Measurements from ENCODE around the gene ALKBH5. TPM values are rescaled to one million over a fixed set of nuclear protein-coding genes. Genes with fewer than 3 reads are reported as not detected.

Gene ALKBH5
- total RNA-seq, 2 experiments from 2014 or later, result 133 to 134 TPM

DNA sequence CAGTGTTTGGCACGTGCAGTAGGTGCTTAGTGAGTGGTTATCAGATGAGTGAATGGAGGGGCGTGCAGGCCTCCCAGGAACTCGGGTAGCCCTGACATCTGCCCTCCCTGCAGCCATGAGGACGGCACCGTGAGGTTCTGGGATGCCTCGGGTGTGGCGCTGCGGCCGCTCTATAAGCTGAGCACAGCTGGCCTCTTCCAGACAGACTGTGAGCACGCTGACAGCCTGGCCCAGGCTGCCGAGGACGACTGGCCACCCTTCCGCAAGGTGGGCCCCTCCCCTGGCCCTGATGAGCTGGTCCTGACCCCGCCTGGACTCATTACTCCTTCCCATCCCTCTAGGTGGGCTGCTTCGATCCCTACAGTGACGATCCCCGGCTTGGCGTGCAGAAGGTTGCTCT is 52.9 kb downstream of the ALKBH5 start:
- no peaks in the 10 kb centered on the region for H3K36me3 Mint-ChIP-seq
- no peak for DNase-seq
- H3K27ac Mint-ChIP-seq, result no peak overlapping the region
- H3K9me3 Mint-ChIP-seq, result no peaks in the 10 kb centered on the region
- peaks cover 2% of the 10 kb centered on the region for H3K4me1 Mint-ChIP-seq
- no peak for ATAC-seq (ENCODE audit: low read depth)
- H3K4me3 Mint-ChIP-seq, result no peak overlapping the region
- no peaks in the 10 kb centered on the region for H3K27me3 Mint-ChIP-seq
- POLR2A ChIA-PET, result interaction anchor here (0.8 kb wide), 1 partner anchor 28 kb away, joined by 3 read pairs; no protein-coding TSS in a partner anchor

DNA sequence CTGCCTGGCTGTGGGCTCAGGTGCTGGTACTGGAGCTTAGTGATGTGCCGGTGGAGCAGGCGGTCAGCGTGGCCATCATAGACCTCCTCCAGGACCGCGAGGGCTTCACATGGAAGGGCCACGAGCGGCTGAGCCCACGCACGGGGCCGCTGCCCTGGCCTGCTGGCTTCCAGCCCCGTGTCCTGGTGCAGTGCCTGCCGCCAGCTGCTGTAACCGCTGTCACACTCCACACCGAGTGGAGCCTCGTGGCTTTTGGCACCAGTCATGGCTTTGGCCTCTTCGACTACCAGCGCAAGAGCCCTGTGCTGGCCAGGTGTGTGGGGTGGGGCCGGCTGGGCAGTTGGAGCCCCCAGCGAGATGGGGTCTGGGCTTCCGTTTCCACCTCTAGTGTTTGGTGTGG is 53.8 kb downstream of the ALKBH5 start:
- POLR2A ChIA-PET, result interaction anchor here (0.8 to 1.1 kb wide), 2 partner anchors 8 to 27 kb away, joined by 3 read pairs; no protein-coding TSS in a partner anchor
- H3K36me3 Mint-ChIP-seq, result no peaks in the 10 kb centered on the region
- no peaks in the 10 kb centered on the region for H3K27me3 Mint-ChIP-seq
- H3K4me3 Mint-ChIP-seq, result no peak overlapping the region
- no peaks in the 10 kb centered on the region for H3K9me3 Mint-ChIP-seq
- H3K27ac Mint-ChIP-seq, result no peak overlapping the region
- ATAC-seq (ENCODE audit: low read depth), result no peak
- H3K4me1 Mint-ChIP-seq, result peaks cover 2% of the 10 kb centered on the region
- no peak for DNase-seq

DNA sequence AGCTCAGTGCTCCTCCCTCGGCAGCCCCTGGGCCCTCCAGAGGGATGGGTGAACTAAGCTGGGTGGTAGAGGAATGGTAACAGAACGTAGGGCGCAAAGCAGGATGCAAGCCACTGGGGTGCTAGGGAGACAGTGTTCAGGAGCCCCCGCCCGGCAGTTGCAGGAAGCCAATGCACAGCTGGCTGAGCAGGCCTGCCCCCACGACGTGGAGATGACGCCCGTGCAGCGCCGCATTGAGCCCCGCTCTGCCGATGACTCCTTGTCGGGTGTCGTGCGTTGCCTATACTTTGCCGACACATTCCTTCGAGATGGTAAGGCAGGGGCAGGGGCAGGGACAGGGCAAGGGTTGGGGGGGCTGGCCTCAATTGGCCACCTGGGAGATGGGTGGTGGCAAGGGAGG is 54.7 kb downstream of the ALKBH5 start:
- H3K36me3 Mint-ChIP-seq, result no peaks in the 10 kb centered on the region
- peaks cover 2% of the 10 kb centered on the region for H3K4me1 Mint-ChIP-seq
- no peaks in the 10 kb centered on the region for H3K27me3 Mint-ChIP-seq
- H3K4me3 Mint-ChIP-seq, result no peak overlapping the region
- DNase-seq, result no peak
- H3K27ac Mint-ChIP-seq, result no peak overlapping the region
- no peaks in the 10 kb centered on the region for H3K9me3 Mint-ChIP-seq
- POLR2A ChIA-PET, result interaction anchor here (1.1 kb wide), 1 partner anchor 9 kb away, joined by 3 read pairs; no protein-coding TSS in a partner anchor
- no peak for ATAC-seq (ENCODE audit: low read depth)

DNA sequence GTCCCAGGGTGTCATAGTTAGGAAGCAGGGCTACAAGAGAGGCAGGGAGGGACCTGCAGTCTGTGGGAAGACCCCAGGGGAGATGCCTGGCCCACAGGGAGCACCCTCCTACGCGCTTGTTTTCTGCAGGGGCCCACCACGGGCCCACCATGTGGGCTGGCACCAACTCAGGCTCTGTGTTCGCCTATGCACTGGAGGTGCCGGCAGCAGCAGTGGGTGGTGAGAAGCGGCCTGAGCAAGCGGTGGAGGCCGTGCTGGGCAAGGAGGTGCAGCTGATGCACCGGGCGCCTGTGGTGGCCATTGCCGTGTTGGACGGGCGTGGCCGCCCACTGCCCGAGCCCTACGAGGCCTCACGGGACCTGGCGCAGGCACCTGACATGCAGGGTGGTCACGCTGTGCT is 56.8 kb downstream of the ALKBH5 start:
- ATAC-seq (ENCODE audit: low read depth), result no peak

GRCh38 chr17:18241229-18241871 is 57.7 kb downstream of the ALKBH5 start:
- H3K4me1 Mint-ChIP-seq, result peaks cover 1% of the 10 kb centered on the region
- no peak for ATAC-seq (ENCODE audit: low read depth)
- no peaks in the 10 kb centered on the region for H3K27me3 Mint-ChIP-seq
- no peaks in the 10 kb centered on the region for H3K9me3 Mint-ChIP-seq
- POLR2A ChIA-PET, result no interaction called here
- H3K27ac Mint-ChIP-seq, result no peak overlapping the region
- H3K4me3 Mint-ChIP-seq, result no peak overlapping the region
- peaks cover 4% of the 10 kb centered on the region for H3K36me3 Mint-ChIP-seq
- DNase-seq, result no peak

More for the DNA sequence above, 56.8 kb downstream of the ALKBH5 start:
- Mint-ChIP-seq H3K27me3 (no peaks in the 10 kb centered on the region), H3K4me3 (no peak overlapping the region), H3K36me3 (peaks cover 3% of the 10 kb centered on the region), H3K27ac (no peak overlapping the region), H3K4me1 (peaks cover 3% of the 10 kb centered on the region), H3K9me3 (no peaks in the 10 kb centered on the region)
- DNase-seq, result no peak
- POLR2A ChIA-PET, result interaction anchor here (0.6 kb wide), 1 partner anchor 17 kb away, joined by 3 read pairs; no protein-coding TSS in a partner anchor

- peaks cover 1% of the 10 kb centered on the region for H3K4me1 Mint-ChIP-seq
Observed at GRCh38 chr17:18245038-18245776, 61.6 kb downstream of the ALKBH5 start.

DNA sequence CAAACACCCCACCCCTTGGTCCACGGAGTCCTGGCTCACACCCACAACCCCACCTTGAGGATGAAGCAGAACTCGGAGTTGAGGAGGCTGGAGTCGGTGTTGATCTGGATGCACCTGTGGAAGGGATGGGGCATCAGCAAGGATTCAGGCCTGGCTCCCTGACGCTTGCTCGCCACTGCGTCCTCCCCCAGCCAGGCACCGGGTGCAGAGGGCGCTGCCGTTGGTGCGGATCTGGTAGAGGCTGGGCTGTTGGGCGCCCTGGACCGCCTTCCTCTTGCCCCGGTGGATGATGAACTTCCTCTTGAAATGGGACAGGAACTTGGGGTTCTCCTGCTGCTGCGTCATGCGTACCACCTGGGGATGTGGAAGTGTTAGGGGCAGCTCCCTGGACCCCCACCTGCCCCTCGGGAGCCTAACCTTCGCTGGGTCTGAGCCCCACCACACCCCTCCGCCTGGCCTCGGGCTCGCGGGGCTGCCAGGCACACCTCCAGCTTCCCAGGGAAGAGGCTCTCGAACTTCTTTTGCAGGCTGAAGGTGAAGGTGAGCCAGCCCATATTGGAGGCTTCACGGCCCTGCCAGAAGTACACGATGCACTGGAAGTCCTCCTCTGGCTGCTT is 62.6 kb downstream of the ALKBH5 start:
- Mint-ChIP-seq H3K27ac (no peak overlapping the region), H3K9me3 (no peaks in the 10 kb centered on the region), H3K27me3 (no peaks in the 10 kb centered on the region), H3K36me3 (peaks cover 6% of the 10 kb centered on the region), H3K4me3 (no peak overlapping the region), H3K4me1 (peaks cover 1% of the 10 kb centered on the region)
- POLR2A ChIA-PET, result no interaction called here
- ATAC-seq (ENCODE audit: low read depth) (no peak), DNase-seq (no peak)

More at GRCh38 chr17:18245038-18245776, 61.6 kb downstream of the ALKBH5 start:
- POLR2A ChIA-PET, result no interaction called here
- Mint-ChIP-seq H3K9me3 (no peaks in the 10 kb centered on the region), H3K36me3 (peaks cover 6% of the 10 kb centered on the region), H3K27ac (no peak overlapping the region), H3K4me3 (no peak overlapping the region), H3K27me3 (no peaks in the 10 kb centered on the region)
- ATAC-seq (ENCODE audit: low read depth) (no peak), DNase-seq (no peak)

- no peak for ATAC-seq (ENCODE audit: low read depth)
- POLR2A ChIA-PET, result interaction anchor here (1.7 kb wide), 1 partner anchor 24 kb away, joined by 3 read pairs; no protein-coding TSS in a partner anchor
- no peak overlapping the region for H3K4me3 Mint-ChIP-seq
- H3K27ac Mint-ChIP-seq, result no peak overlapping the region
- no peaks in the 10 kb centered on the region for H3K9me3 Mint-ChIP-seq
- no peak for DNase-seq
- H3K36me3 Mint-ChIP-seq, result peaks cover 8% of the 10 kb centered on the region
- peaks cover 1% of the 10 kb centered on the region for H3K4me1 Mint-ChIP-seq
- H3K27me3 Mint-ChIP-seq, result no peaks in the 10 kb centered on the region
Observed at GRCh38 chr17:18246880-18247612, 63.4 kb downstream of the ALKBH5 start.

- H3K4me3 Mint-ChIP-seq, result no peak overlapping the region
- no peak overlapping the region for H3K27ac Mint-ChIP-seq
- H3K36me3 Mint-ChIP-seq, result peaks cover 8% of the 10 kb centered on the region
- H3K4me1 Mint-ChIP-seq, result peaks cover 1% of the 10 kb centered on the region
- ATAC-seq (ENCODE audit: low read depth) (no peak), DNase-seq (no peak)
- POLR2A ChIA-PET, result interaction anchor here (1.7 kb wide), 1 partner anchor 24 kb away, joined by 3 read pairs; no protein-coding TSS in a partner anchor
- no peaks in the 10 kb centered on the region for H3K9me3 Mint-ChIP-seq
- no peaks in the 10 kb centered on the region for H3K27me3 Mint-ChIP-seq
Observed at GRCh38 chr17:18247613-18248001, 64.0 kb downstream of the ALKBH5 start.

DNA sequence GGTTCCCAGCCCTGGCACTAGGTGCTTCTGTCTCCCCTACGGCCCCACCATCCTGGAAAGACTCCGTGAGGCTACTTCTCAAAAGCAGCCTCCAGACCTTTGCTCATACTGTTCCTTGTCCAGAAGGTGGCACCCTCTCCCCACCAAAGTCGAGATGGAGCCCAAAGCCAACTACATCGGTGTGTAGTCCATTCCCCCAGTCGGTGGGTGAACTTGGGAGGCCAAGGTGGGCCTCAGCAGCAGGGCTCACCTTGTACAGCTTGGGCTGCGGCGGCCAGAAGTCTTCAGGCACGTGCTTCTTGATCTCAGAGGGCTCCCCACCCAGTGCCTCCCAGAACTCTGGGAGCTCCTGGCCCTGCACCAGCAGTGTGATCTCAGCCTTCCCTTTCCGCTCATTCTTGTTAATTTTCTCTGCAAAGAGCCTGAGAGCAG is 64.7 kb downstream of the ALKBH5 start:
- Mint-ChIP-seq H3K27ac (no peak overlapping the region), H3K9me3 (no peaks in the 10 kb centered on the region), H3K4me3 (no peak overlapping the region), H3K27me3 (no peaks in the 10 kb centered on the region), H3K36me3 (peaks cover 8% of the 10 kb centered on the region), H3K4me1 (peaks cover 1% of the 10 kb centered on the region)
- DNase-seq (peak; percentile 69), ATAC-seq (ENCODE audit: low read depth) (peak; percentile 73)
- POLR2A ChIA-PET, result interaction anchor here (1.7 kb wide), 1 partner anchor 25 kb away, joined by 3 read pairs; no protein-coding TSS in a partner anchor

DNA sequence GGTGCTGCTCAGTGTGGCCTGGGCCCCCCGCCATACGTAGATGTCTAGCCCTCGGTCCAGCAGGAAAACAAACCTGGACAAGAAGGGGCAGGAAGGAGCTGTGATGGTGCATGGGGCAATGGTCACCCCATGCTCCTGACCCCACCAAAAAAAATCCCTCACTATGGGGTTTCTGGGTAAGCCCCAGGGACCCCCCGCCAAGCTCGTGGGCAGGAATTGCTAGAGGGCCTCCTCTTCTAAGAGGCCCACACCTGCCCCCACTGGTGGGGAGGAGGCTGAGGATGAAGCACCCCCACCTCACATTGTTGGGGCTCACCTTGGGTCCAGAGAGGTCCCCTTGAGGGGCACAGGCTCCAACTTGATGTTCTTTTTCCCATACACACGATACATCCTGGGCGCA is 65.2 kb downstream of the ALKBH5 start:
- H3K27me3 Mint-ChIP-seq, result no peaks in the 10 kb centered on the region
- H3K36me3 Mint-ChIP-seq, result peaks cover 8% of the 10 kb centered on the region
- no peak for ATAC-seq (ENCODE audit: low read depth)
- peak overlapping the region; percentile 38 for H3K27ac Mint-ChIP-seq
- POLR2A ChIA-PET, result interaction anchor here (1.7 kb wide), 1 partner anchor 25 kb away, joined by 3 read pairs; no protein-coding TSS in a partner anchor
- peaks cover 1% of the 10 kb centered on the region for H3K4me1 Mint-ChIP-seq
- H3K9me3 Mint-ChIP-seq, result no peaks in the 10 kb centered on the region
- no peak overlapping the region for H3K4me3 Mint-ChIP-seq
- no peak for DNase-seq

DNA sequence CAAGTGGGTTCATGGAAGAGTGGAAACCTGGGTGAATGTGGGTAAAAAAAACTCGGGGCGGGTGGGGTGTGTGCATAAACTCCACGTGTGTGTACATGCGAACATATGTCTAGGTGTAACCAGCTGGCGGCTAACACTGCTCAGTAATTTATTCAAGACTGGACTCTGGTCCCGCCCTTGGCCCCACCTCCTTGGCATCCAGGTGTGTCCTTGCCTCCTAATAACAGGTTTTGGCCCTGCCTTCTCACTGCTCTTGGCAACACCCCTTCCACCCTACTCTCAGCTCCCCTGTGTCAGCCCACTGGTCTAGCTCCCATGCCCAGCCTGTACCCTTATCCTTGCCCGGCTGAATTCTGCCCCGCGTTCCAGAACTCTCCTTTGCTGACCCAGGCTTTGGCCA is 66.6 kb downstream of the ALKBH5 start:
- H3K9me3 Mint-ChIP-seq, result no peaks in the 10 kb centered on the region
- peaks cover 1% of the 10 kb centered on the region for H3K4me1 Mint-ChIP-seq
- peak overlapping the region; percentile 34 for H3K27ac Mint-ChIP-seq
- POLR2A ChIA-PET, result interaction anchor here (0.8 to 1.1 kb wide), 2 partner anchors 13 to 64 kb away, joined by 3 read pairs; partner anchors contain the start of genes SMCR8 and TOP3A
- ATAC-seq (ENCODE audit: low read depth), result no peak
- H3K36me3 Mint-ChIP-seq, result peaks cover 7% of the 10 kb centered on the region
- H3K27me3 Mint-ChIP-seq, result no peaks in the 10 kb centered on the region
- no peak overlapping the region for H3K4me3 Mint-ChIP-seq
- DNase-seq, result no peak

DNA sequence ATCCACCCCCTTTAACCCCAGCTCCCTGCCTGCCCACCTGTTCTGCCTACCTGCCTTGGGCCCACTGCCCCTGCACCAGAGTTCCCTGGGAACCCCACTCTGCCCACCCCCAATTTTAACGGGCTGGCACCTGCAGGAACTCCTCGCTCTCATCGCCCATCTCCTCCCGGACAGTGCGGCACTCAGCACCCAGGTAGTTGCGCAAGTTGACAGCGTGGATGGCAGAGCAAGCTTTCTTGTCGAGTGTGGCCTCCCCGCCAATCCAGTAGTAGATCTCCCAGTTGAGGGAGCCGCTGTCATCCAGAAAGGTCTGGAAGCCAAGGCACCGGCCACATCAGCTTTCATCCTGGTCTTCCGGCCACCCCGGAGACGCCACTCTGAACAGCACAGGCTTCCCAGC is 67.1 kb downstream of the ALKBH5 start:
- DNase-seq (no peak), ATAC-seq (ENCODE audit: low read depth) (no peak)
- H3K36me3 Mint-ChIP-seq, result peaks cover 4% of the 10 kb centered on the region
- no peak overlapping the region for H3K27ac Mint-ChIP-seq
- POLR2A ChIA-PET, result interaction anchor here (0.8 kb wide), 1 partner anchor 64 kb away, joined by 3 read pairs; the partner anchor contains the start of genes SMCR8 and TOP3A
- no peaks in the 10 kb centered on the region for H3K4me1 Mint-ChIP-seq
- no peaks in the 10 kb centered on the region for H3K27me3 Mint-ChIP-seq
- no peaks in the 10 kb centered on the region for H3K9me3 Mint-ChIP-seq
- no peak overlapping the region for H3K4me3 Mint-ChIP-seq

All from activated naive CD8-positive, alpha-beta T cell treated with anti-CD3 and anti-CD28 coated beads, Interleukin-2, amount 10 ng/mL, durations not matched to agents 7 days and 5 days (primary cell).